Muscle layer of colon (tissue), 2 donors: ENCODE data around the gene CRY1.

Experiments
- H3K27ac ChIP-seq: one replicate; pipeline ENCODE4 v1.7.0; 2013; ENCODE audit warnings: low read depth, mild to moderate bottlenecking, low read length, moderate library complexity
- H3K27me3 ChIP-seq, 2 donors: one replicate each; pipeline ENCODE4 v1.7.0; 2013; ENCODE audit warnings: low read length in 2 of 2, mild to moderate bottlenecking in 2 of 2; ENCODE audit not compliant: insufficient read depth in 2 of 2, control insufficient read depth in 1 of 2
- H3K36me3 ChIP-seq: one replicate; pipeline ENCODE4 v1.7.0; 2013; ENCODE audit warnings: mild to moderate bottlenecking, low read length; ENCODE audit not compliant: insufficient read depth
- H3K4me1 ChIP-seq: one replicate; pipeline ENCODE4 v1.7.0; 2013; ENCODE audit warnings: mild to moderate bottlenecking, low read length; ENCODE audit not compliant: insufficient read depth
- H3K4me3 ChIP-seq, 2 donors: one replicate each; pipeline ENCODE4 v1.7.0; 2013; ENCODE audit warnings: low read length in 2 of 2, low read depth in 1 of 2, mild to moderate bottlenecking in 1 of 2, moderate library complexity in 1 of 2
- H3K9ac ChIP-seq: one replicate; pipeline ENCODE4 v1.7.0; 2013; ENCODE audit warnings: low read length
- H3K9me3 ChIP-seq: one replicate; pipeline ENCODE4 v1.7.0; 2013; ENCODE audit warnings: mild to moderate bottlenecking, low read length
- donor health status: abdominal sarcoma.
- donor health status: Adenocarcinoma of cecum.

Gene CRY1

GRCh38 chr12:106994579-106995220 is 98.6 kb downstream of the CRY1 start:
- Histone ChIP-seq H3K27ac (no peak overlapping the region), H3K4me3 (no peak overlapping the region), H3K4me1 (peaks cover 7% of the 10 kb centered on the region), H3K9me3 (no peaks in the 10 kb centered on the region), H3K36me3 (peaks cover 12% of the 10 kb centered on the region), H3K27me3 (no peaks in the 10 kb centered on the region), H3K9ac (no peak overlapping the region)

DNA sequence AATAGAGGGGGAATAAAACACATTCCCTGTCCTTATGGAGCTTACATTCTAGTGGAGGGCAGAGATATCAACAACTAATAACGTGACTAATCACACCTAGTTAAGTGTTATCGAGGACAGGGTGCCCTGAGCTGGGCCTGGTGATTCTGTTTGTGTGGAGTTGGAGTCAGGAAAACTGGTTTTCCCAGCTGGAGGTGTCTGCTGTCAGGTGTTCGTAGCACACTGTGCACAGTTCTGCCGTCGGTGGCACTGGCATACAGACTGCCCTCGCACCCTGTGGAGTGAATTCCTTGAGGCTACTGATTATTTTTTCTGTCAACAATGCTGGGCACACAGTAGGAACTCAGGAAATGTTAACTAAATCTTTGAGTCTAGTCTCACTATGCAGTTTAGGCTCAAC is 105.5 kb downstream of the CRY1 start:
- Histone ChIP-seq H3K4me3 (no peak overlapping the region), H3K4me1 (peaks cover 24% of the 10 kb centered on the region), H3K9ac (peak overlapping the region; percentile 21), H3K9me3 (no peaks in the 10 kb centered on the region), H3K27me3 (no peaks in the 10 kb centered on the region), H3K36me3 (peaks cover 23% of the 10 kb centered on the region), H3K27ac (peak overlapping the region; percentile 57)

GRCh38 chr12:106986625-106987389 is 106.5 kb downstream of the CRY1 start, which contains the start of gene MTERF2:
Gene MTERF2, minus strand, starts transcription at chr12:106987146. Its CDS starts 8,432 bp downstream, at chr12:106978714.
- peaks cover 24% of the 10 kb centered on the region for H3K4me1 ChIP-seq
- no peaks in the 10 kb centered on the region for H3K27me3 ChIP-seq
- peak within 1 kb of the TSS; percentile 86 for H3K27ac ChIP-seq
- peaks cover 23% of the 10 kb centered on the region for H3K36me3 ChIP-seq
- peak within 1 kb of the TSS; percentile 88 for H3K9ac ChIP-seq
- H3K4me3 ChIP-seq, result peak within 1 kb of the TSS; percentile 67 to 91
- no peaks in the 10 kb centered on the region for H3K9me3 ChIP-seq

DNA sequence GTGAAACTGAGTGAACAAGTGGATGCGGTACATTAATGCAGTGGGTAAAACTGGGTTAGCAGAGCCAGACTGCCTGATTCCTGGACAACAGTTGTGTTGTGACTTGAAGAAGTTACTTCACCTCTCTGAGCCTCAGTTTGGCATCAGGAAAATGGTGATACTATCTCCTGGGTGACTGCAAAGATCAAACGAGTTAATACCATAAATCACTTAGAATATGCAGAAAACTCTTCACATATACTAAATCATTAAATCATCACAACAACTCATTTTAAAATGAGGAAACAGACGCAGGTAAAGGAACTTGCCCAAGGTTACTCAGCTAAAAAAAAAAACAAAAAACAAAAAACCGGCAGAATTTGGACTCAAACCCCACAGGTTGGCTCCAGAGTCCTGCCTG is 107.2 kb downstream of the CRY1 start:
- Histone ChIP-seq H3K9ac (peak overlapping the region; percentile 88), H3K4me3 (peak overlapping the region; percentile 67 to 91), H3K4me1 (peaks cover 24% of the 10 kb centered on the region), H3K27ac (peak overlapping the region; percentile 86), H3K36me3 (peaks cover 23% of the 10 kb centered on the region), H3K9me3 (no peaks in the 10 kb centered on the region), H3K27me3 (no peaks in the 10 kb centered on the region)

DNA sequence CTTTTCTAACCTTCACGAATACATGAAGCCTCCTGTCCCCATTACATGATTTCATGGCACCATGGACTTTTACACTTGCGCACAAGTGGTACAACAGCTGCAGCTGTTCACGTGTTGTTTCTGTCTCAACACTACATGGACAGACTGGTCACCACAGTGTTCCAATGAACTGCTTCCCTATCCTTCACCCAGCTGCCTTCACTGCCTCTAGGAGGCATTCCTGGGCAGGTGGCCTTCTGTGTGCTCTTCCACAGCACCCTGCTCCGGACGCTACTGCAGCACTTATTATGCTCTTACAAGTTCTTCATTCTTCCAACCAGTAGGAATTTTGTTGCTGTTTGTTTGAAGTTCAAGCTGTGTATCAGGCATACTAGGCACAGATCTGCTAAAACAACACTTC is 107.9 kb downstream of the CRY1 start:
- Histone ChIP-seq H3K27me3 (no peaks in the 10 kb centered on the region), H3K4me1 (peaks cover 24% of the 10 kb centered on the region), H3K4me3 (peak overlapping the region in 1 of 2 donors; percentile 91), H3K36me3 (peaks cover 23% of the 10 kb centered on the region), H3K27ac (no peak overlapping the region), H3K9me3 (no peaks in the 10 kb centered on the region), H3K9ac (no peak overlapping the region)

DNA sequence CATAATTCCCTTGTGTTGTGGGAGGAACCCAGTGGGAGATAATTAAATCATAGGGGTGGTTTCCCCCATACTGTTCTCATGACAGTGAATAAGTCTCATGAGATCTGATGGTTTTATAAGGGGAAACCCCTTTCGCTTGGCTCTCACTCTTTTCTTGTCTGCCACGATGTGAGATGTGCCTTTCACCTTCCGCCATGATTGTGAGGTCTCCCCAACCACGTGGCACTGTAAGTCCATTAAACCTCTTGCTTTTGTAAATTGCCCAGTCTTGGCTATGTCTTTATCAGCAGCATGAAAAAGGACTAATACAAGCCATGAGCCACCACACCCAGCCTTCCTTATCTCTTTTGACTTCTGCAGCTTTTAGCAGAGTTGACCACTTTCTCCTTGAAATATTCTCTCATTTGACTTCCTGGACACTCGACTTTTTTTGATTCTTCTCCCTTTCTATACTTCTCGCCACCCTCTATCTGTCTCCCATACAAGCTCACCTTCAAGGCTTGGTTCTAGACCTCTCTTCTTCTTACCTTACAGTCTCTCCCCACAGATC is 108.7 kb downstream of the CRY1 start:
- no peak overlapping the region for H3K27ac ChIP-seq
- H3K9me3 ChIP-seq, result no peaks in the 10 kb centered on the region
- H3K9ac ChIP-seq, result no peak overlapping the region
- H3K36me3 ChIP-seq, result peaks cover 23% of the 10 kb centered on the region
- no peaks in the 10 kb centered on the region for H3K27me3 ChIP-seq
- peaks cover 24% of the 10 kb centered on the region for H3K4me1 ChIP-seq
- H3K4me3 ChIP-seq, result peak overlapping the region in 1 of 2 donors; percentile 91

GRCh38 chr12:106982229-106982628 is 111.1 kb downstream of the CRY1 start:
- no peaks in the 10 kb centered on the region for H3K27me3 ChIP-seq
- no peak overlapping the region for H3K4me3 ChIP-seq
- no peak overlapping the region for H3K9ac ChIP-seq
- no peak overlapping the region for H3K27ac ChIP-seq
- peaks cover 23% of the 10 kb centered on the region for H3K36me3 ChIP-seq
- H3K4me1 ChIP-seq, result peaks cover 35% of the 10 kb centered on the region
- no peaks in the 10 kb centered on the region for H3K9me3 ChIP-seq

DNA sequence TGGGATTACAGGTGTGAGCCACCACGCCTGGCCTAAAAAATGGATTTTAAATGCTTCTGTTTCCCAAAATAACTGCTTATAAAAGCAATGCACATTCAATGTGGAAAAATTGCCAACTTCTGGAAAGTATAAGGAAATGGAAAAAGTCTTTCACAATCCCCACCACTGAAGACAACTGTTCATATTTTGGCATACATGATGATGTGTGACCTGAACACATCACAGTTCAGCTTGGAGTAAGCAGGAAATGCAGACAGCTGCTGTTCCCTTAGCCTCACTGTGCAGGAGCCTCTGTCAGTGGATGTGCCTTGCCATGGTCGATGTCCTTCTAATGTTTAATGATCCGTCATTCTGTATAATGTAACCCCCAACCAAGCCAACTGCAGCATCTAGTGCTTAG is 111.6 kb downstream of the CRY1 start:
- H3K9me3 ChIP-seq, result no peaks in the 10 kb centered on the region
- no peaks in the 10 kb centered on the region for H3K27me3 ChIP-seq
- H3K27ac ChIP-seq, result no peak overlapping the region
- no peak overlapping the region for H3K4me3 ChIP-seq
- peaks cover 23% of the 10 kb centered on the region for H3K36me3 ChIP-seq
- H3K4me1 ChIP-seq, result peaks cover 37% of the 10 kb centered on the region
- no peak overlapping the region for H3K9ac ChIP-seq

- Histone ChIP-seq H3K4me1 (peaks cover 39% of the 10 kb centered on the region), H3K27ac (no peak overlapping the region)
These were observed 112.4 kb downstream of the CRY1 start for GRCh38 chr12:106980944-106981343.

GRCh38 chr12:106978035-106978800 is 115.1 kb downstream of the CRY1 start:
- H3K36me3 ChIP-seq, result peaks cover 5% of the 10 kb centered on the region
- no peaks in the 10 kb centered on the region for H3K9me3 ChIP-seq
- no peaks in the 10 kb centered on the region for H3K27me3 ChIP-seq
- peaks cover 40% of the 10 kb centered on the region for H3K4me1 ChIP-seq
- peak overlapping the region; percentile 0 for H3K27ac ChIP-seq
- no peak overlapping the region for H3K4me3 ChIP-seq
- no peak overlapping the region for H3K9ac ChIP-seq

More at GRCh38 chr12:106980944-106981343, 112.4 kb downstream of the CRY1 start:
- H3K27me3 ChIP-seq, result no peaks in the 10 kb centered on the region
- H3K4me3 ChIP-seq, result no peak overlapping the region
- peaks cover 21% of the 10 kb centered on the region for H3K36me3 ChIP-seq
- no peaks in the 10 kb centered on the region for H3K9me3 ChIP-seq
- H3K9ac ChIP-seq, result no peak overlapping the region

GRCh38 chr12:106976668-106977067 is 116.7 kb downstream of the CRY1 start:
- H3K36me3 ChIP-seq, result peaks cover 12% of the 10 kb centered on the region
- H3K4me3 ChIP-seq, result no peak overlapping the region
- H3K9me3 ChIP-seq, result no peaks in the 10 kb centered on the region
- H3K27ac ChIP-seq, result no peak overlapping the region
- H3K27me3 ChIP-seq, result no peaks in the 10 kb centered on the region
- no peak overlapping the region for H3K9ac ChIP-seq
- peaks cover 45% of the 10 kb centered on the region for H3K4me1 ChIP-seq
